PFSK-1 (cell line): ENCODE data around the gene TNS1.

Experiments used
- FOXP2 ChIP-seq: optimal IDR thresholded peaks from 2 replicates; pipeline ENCODE3; 2011; ENCODE audit warnings: borderline replicate concordance, control low read depth, inconsistent platforms; ENCODE audit not compliant: insufficient read depth; ENCODE audit errors: extremely low read length, extremely low read depth
- POLR2AphosphoS5 ChIP-seq: IDR thresholded peaks from 2 replicates; pipeline ENCODE4 v1.6.1; 2012; ENCODE audit warnings: low read depth, mild to moderate bottlenecking, control low read depth, low read length, moderate library complexity
- REST ChIP-seq, 2 experiments: IDR thresholded peaks; 2 replicates each; pipeline versions ENCODE4 v1.6.1 to v1.8.0; 2011 to 2012; ENCODE audit warnings: low read depth in 2 of 2, low read length in 2 of 2, control low read depth in 1 of 2, inconsistent platforms in 1 of 2, mild to moderate bottlenecking in 1 of 2, moderate library complexity in 1 of 2; ENCODE audit not compliant: insufficient read depth in 1 of 2
- SIN3A ChIP-seq: IDR thresholded peaks from 2 replicates; pipeline ENCODE4 v1.6.1; 2012; ENCODE audit warnings: mild to moderate bottlenecking, low read length, moderate library complexity, borderline replicate concordance; ENCODE audit not compliant: insufficient read depth
- TAF1 ChIP-seq: IDR thresholded peaks from 2 replicates; pipeline ENCODE4 v1.6.1; 2012; ENCODE audit warnings: low read length, control low read depth, borderline replicate concordance; ENCODE audit not compliant: insufficient read depth

DNA sequence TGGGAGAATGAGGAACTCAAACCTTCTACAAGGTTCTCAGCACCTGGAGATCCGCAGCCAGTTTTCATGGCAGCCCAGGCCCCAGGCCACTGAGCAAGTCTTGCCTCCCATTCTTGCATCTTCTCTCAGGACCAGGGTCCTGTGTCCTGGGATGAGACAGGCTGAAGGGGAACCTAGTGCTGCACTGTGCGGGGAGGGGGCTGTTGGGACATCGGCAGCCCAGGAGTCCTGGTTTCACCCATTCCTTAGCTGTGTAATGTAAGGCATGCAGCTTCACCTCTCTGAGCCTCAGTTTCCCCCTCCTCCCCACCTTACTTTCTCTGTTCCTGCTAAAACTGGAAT is 43.9 kb downstream of the TNS1 start:
- TF ChIP-seq SIN3A (no peak), POLR2AphosphoS5 (no peak), TAF1 (no peak), REST (IDR thresholded peaks at IDR 0.05; ENCODE audit: insufficient read depth in 1 of 2, low read depth in 2 of 2, low read length in 2 of 2) (no peak), FOXP2 (no peak)
